ENCODE data around the gene KIF1A.

DNA sequence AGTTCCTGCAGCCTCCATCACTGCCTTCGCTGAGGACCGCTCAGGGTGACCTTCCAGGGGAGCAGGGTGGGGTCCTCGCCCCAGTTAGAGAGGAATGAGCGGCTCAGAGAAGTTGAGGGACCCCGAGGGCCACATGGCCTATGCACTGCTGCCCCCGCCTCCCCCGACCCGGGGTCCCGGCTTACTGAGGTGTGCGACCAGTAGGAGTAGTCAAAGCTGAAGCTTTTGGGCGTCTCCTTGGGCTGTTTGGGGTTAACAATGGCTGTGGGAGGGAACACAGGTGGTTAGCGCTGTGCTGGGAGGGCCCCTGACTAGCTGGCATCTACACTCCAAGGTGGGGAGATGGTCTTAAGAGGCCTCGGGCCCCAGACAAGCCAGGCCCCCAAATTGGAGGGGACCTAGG, 31.0 kb downstream of the KIF1A start:
- TF ChIP-seq, protein P1, sequence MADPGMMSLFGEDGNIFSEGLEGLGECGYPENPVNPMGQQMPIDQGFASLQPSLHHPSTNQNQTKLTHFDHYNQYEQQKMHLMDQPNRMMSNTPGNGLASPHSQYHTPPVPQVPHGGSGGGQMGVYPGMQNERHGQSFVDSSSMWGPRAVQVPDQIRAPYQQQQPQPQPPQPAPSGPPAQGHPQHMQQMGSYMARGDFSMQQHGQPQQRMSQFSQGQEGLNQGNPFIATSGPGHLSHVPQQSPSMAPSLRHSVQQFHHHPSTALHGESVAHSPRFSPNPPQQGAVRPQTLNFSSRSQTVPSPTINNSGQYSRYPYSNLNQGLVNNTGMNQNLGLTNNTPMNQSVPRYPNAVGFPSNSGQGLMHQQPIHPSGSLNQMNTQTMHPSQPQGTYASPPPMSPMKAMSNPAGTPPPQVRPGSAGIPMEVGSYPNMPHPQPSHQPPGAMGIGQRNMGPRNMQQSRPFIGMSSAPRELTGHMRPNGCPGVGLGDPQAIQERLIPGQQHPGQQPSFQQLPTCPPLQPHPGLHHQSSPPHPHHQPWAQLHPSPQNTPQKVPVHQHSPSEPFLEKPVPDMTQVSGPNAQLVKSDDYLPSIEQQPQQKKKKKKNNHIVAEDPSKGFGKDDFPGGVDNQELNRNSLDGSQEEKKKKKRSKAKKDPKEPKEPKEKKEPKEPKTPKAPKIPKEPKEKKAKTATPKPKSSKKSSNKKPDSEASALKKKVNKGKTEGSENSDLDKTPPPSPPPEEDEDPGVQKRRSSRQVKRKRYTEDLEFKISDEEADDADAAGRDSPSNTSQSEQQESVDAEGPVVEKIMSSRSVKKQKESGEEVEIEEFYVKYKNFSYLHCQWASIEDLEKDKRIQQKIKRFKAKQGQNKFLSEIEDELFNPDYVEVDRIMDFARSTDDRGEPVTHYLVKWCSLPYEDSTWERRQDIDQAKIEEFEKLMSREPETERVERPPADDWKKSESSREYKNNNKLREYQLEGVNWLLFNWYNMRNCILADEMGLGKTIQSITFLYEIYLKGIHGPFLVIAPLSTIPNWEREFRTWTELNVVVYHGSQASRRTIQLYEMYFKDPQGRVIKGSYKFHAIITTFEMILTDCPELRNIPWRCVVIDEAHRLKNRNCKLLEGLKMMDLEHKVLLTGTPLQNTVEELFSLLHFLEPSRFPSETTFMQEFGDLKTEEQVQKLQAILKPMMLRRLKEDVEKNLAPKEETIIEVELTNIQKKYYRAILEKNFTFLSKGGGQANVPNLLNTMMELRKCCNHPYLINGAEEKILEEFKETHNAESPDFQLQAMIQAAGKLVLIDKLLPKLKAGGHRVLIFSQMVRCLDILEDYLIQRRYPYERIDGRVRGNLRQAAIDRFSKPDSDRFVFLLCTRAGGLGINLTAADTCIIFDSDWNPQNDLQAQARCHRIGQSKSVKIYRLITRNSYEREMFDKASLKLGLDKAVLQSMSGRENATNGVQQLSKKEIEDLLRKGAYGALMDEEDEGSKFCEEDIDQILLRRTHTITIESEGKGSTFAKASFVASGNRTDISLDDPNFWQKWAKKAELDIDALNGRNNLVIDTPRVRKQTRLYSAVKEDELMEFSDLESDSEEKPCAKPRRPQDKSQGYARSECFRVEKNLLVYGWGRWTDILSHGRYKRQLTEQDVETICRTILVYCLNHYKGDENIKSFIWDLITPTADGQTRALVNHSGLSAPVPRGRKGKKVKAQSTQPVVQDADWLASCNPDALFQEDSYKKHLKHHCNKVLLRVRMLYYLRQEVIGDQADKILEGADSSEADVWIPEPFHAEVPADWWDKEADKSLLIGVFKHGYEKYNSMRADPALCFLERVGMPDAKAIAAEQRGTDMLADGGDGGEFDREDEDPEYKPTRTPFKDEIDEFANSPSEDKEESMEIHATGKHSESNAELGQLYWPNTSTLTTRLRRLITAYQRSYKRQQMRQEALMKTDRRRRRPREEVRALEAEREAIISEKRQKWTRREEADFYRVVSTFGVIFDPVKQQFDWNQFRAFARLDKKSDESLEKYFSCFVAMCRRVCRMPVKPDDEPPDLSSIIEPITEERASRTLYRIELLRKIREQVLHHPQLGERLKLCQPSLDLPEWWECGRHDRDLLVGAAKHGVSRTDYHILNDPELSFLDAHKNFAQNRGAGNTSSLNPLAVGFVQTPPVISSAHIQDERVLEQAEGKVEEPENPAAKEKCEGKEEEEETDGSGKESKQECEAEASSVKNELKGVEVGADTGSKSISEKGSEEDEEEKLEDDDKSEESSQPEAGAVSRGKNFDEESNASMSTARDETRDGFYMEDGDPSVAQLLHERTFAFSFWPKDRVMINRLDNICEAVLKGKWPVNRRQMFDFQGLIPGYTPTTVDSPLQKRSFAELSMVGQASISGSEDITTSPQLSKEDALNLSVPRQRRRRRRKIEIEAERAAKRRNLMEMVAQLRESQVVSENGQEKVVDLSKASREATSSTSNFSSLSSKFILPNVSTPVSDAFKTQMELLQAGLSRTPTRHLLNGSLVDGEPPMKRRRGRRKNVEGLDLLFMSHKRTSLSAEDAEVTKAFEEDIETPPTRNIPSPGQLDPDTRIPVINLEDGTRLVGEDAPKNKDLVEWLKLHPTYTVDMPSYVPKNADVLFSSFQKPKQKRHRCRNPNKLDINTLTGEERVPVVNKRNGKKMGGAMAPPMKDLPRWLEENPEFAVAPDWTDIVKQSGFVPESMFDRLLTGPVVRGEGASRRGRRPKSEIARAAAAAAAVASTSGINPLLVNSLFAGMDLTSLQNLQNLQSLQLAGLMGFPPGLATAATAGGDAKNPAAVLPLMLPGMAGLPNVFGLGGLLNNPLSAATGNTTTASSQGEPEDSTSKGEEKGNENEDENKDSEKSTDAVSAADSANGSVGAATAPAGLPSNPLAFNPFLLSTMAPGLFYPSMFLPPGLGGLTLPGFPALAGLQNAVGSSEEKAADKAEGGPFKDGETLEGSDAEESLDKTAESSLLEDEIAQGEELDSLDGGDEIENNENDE (IDR thresholded peaks at IDR 0.05; ENCODE audit: insufficient replicate concordance, low read length), result no peak
- no peak for TF ChIP-seq TCF12 (IDR thresholded peaks at IDR 0.05; ENCODE audit: low read depth, low read length)
- no peak for TF ChIP-seq EP300 (IDR thresholded peaks at IDR 0.05; ENCODE audit: borderline replicate concordance in 1 of 2, low read depth in 2 of 2, low read length in 2 of 2)
- TF ChIP-seq, protein P2, sequence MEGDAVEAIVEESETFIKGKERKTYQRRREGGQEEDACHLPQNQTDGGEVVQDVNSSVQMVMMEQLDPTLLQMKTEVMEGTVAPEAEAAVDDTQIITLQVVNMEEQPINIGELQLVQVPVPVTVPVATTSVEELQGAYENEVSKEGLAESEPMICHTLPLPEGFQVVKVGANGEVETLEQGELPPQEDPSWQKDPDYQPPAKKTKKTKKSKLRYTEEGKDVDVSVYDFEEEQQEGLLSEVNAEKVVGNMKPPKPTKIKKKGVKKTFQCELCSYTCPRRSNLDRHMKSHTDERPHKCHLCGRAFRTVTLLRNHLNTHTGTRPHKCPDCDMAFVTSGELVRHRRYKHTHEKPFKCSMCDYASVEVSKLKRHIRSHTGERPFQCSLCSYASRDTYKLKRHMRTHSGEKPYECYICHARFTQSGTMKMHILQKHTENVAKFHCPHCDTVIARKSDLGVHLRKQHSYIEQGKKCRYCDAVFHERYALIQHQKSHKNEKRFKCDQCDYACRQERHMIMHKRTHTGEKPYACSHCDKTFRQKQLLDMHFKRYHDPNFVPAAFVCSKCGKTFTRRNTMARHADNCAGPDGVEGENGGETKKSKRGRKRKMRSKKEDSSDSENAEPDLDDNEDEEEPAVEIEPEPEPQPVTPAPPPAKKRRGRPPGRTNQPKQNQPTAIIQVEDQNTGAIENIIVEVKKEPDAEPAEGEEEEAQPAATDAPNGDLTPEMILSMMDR (IDR thresholded peaks at IDR 0.05; ENCODE audit: control extremely low read depth in 1 of 3, insufficient read depth in 1 of 3, low read depth in 1 of 3, low read length in 3 of 3), result no peak
- TF ChIP-seq RAD21 (IDR thresholded peaks at IDR 0.05 in 1 of 2, conservative IDR thresholded peaks at IDR 0.05 in 1 of 2; ENCODE audit: low read depth in 2 of 2, low read length in 2 of 2), result no peak
- no peak for TF ChIP-seq CEBPB (IDR thresholded peaks at IDR 0.05; ENCODE audit: low read depth, low read length)
- no peak for TF ChIP-seq TBP (IDR thresholded peaks at IDR 0.05; ENCODE audit: low read depth, low read length)
- TF ChIP-seq GTF2F1 (IDR thresholded peaks at IDR 0.05; ENCODE audit: borderline replicate concordance, low read depth, low read length), result no peak
- TF ChIP-seq CBX5 (IDR thresholded peaks at IDR 0.05; ENCODE audit: low read depth, low read length), result no peak
